Liver (tissue), 9 donors: ENCODE measurements around the gene TMEM125. TPM values are rescaled to one million over a fixed set of nuclear protein-coding genes. Genes with fewer than 3 reads are reported as not detected.
A peak's percentile ranks its signal among the peaks of the same experiment; 100 is the strongest.

Experiments
- DNase-seq: peaks from one replicate; pipeline ENCODE4 v3.0.0-alpha.2; 2017; ENCODE audit warnings: low spot score
- H3K27ac ChIP-seq, 2 donors: one replicate each; pipeline ENCODE4 v1.7.0; 2013; ENCODE audit warnings: inconsistent platforms in 2 of 2, low read length in 2 of 2, control low read depth in 1 of 2, low read depth in 1 of 2, mild to moderate bottlenecking in 1 of 2
- H3K27me3 ChIP-seq, 4 donors: one replicate each; pipeline versions ENCODE4 v1.6.1 to v1.7.0; 2013; ENCODE audit warnings: low read length in 3 of 4, inconsistent platforms in 1 of 4, mild to moderate bottlenecking in 1 of 4, moderate library complexity in 1 of 4; ENCODE audit not compliant: control insufficient read depth in 4 of 4, insufficient read depth in 4 of 4
- H3K36me3 ChIP-seq, 4 donors: one replicate each; pipeline versions ENCODE4 v1.6.1 to v1.7.0; 2013; ENCODE audit warnings: low read length in 3 of 4, mild to moderate bottlenecking in 3 of 4, low read depth in 1 of 4, moderate library complexity in 1 of 4; ENCODE audit not compliant: control insufficient read depth in 4 of 4, insufficient read depth in 3 of 4
- H3K4me1 ChIP-seq, 4 donors: one replicate each; pipeline versions ENCODE4 v1.6.1 to v1.7.0; 2013; ENCODE audit warnings: low read length in 3 of 4, mild to moderate bottlenecking in 3 of 4, moderate library complexity in 1 of 4; ENCODE audit not compliant: control insufficient read depth in 4 of 4, insufficient read depth in 4 of 4
- H3K4me3 ChIP-seq, 3 donors: one replicate each; pipeline versions ENCODE4 v1.6.1 to v1.7.0; 2013; ENCODE audit warnings: low read length in 3 of 3, control low read depth in 1 of 3, low read depth in 1 of 3, mild to moderate bottlenecking in 1 of 3
- H3K9ac ChIP-seq, 2 donors: one replicate each; pipeline ENCODE4 v1.7.0; 2013; ENCODE audit warnings: low read length in 2 of 2, mild to moderate bottlenecking in 2 of 2, moderate library complexity in 2 of 2, control low read depth in 1 of 2, low read depth in 1 of 2
- H3K9me3 ChIP-seq, 4 donors: one replicate each; pipeline versions ENCODE4 v1.6.1 to v1.7.0; 2013; ENCODE audit warnings: low read length in 3 of 4; ENCODE audit not compliant: control insufficient read depth in 4 of 4
- ATF3 ChIP-seq: IDR thresholded peaks from 2 replicates; pipeline ENCODE4 v1.6.1; 2016; ENCODE audit warnings: antibody characterized with exemption
- CTCF ChIP-seq: fragments of 150-350 bp; IDR thresholded peaks from 2 replicates; pipeline ENCODE4 v1.5.1; 2017; ENCODE audit warnings: improper control_type of control experiment, low read depth, low read length; ENCODE audit not compliant: missing input control
- FOXA2 ChIP-seq: IDR thresholded peaks from 2 replicates; pipeline ENCODE4 v1.6.1; 2016; ENCODE audit warnings: antibody characterized with exemption
- GABPA ChIP-seq, 2 donors: IDR thresholded peaks in 1 of 2; conservative IDR thresholded peaks in 1 of 2; 2 replicates each; pipeline ENCODE4 v1.6.1; 2016; ENCODE audit warnings: antibody characterized with exemption in 2 of 2, mild to moderate bottlenecking in 1 of 2, moderate library complexity in 1 of 2
- HNF4A ChIP-seq, 2 donors: conservative IDR thresholded peaks; 2 replicates each; pipeline ENCODE4 v1.6.1; 2016; ENCODE audit warnings: antibody characterized with exemption in 2 of 2, mild to moderate bottlenecking in 2 of 2
- HNF4G ChIP-seq: IDR thresholded peaks from 2 replicates; pipeline ENCODE4 v1.6.1; 2016; ENCODE audit warnings: antibody characterized with exemption
- JUND ChIP-seq, 2 donors: IDR thresholded peaks; 2 replicates each; pipeline ENCODE4 v1.6.1; 2016; ENCODE audit warnings: antibody characterized with exemption in 2 of 2
- MAX ChIP-seq: IDR thresholded peaks from 2 replicates; pipeline ENCODE4 v1.6.1; 2016; ENCODE audit warnings: antibody characterized with exemption
- NR2F2 ChIP-seq: IDR thresholded peaks from 2 replicates; pipeline ENCODE4 v1.6.1; 2016; ENCODE audit warnings: antibody characterized with exemption
- RAD21 ChIP-seq, 2 donors: IDR thresholded peaks; 2 replicates each; pipeline ENCODE4 v1.6.1; 2016; ENCODE audit warnings: antibody characterized with exemption in 2 of 2, mild to moderate bottlenecking in 2 of 2
- REST ChIP-seq: IDR thresholded peaks from 2 replicates; pipeline ENCODE4 v1.6.1; 2016; ENCODE audit warnings: antibody characterized with exemption, mild to moderate bottlenecking
- RXRA ChIP-seq, 2 donors: IDR thresholded peaks; 2 replicates each; pipeline ENCODE4 v1.6.1; 2017 to 2018; ENCODE audit warnings: antibody characterized with exemption in 2 of 2, mild to moderate bottlenecking in 1 of 2
- SP1 ChIP-seq: IDR thresholded peaks from 2 replicates; pipeline ENCODE4 v1.6.1; 2018; ENCODE audit warnings: antibody characterized with exemption, mild to moderate bottlenecking
- TAF1 ChIP-seq: conservative IDR thresholded peaks from 2 replicates; pipeline ENCODE4 v1.6.1; 2016; ENCODE audit warnings: antibody characterized with exemption, mild to moderate bottlenecking
- YY1 ChIP-seq: IDR thresholded peaks from 2 replicates; pipeline ENCODE4 v1.6.1; 2016; ENCODE audit warnings: antibody characterized with exemption, mild to moderate bottlenecking
- ZBTB33 ChIP-seq: IDR thresholded peaks from 2 replicates; pipeline ENCODE4 v1.6.1; 2016; ENCODE audit warnings: antibody characterized with exemption
- WGBS: extraction: QIAGEN DNeasy Blood & Tissue Kit; methylation state at CpG from one replicate; pipeline ENCODE4 v1.1.7; 2013; 5-methylcytosine and 5-hydroxymethylcytosine counted together
- polyA plus RNA-seq, 2 donors: library from polyadenylated mRNA; stranded (reverse) in 1 of 2; unstranded in 1 of 2; fragments of 200-250 nt in 1 of 2; fragments of >200 nt in 1 of 2; fragmentation: Nextera tagmentation in 1 of 2; extraction: Ambion mirVana in 1 of 2; gene quantifications; one replicate each; pipeline versions ENCODE4 v1.2.1 to v1.2.3, GENCODE V29; 2013 to 2015
- total RNA-seq, 2 donors: library from RNA; depleted of rRNA; stranded (reverse); fragments of >200 nt; gene quantifications; one replicate each; pipeline ENCODE4 v1.2.3, GENCODE V29; 2014
- donor health status: healthy.
- donor health status: healthy.
- donor health status: healthy.
- donor health status: healthy.
- donor health status: healthy.

TMEM125 gene
- total and polyA plus RNA-seq, 4 donors: 0.21 to 1.0 (median 0.69) TPM

- peak overlapping the region in 1 of 2 donors; percentile 36 for H3K9ac ChIP-seq
- no peak overlapping the region for H3K4me3 ChIP-seq
- no peak for DNase-seq
- H3K36me3 ChIP-seq: no peaks in the 10 kb centered on the region
- TF ChIP-seq CTCF (no peak), RXRA (IDR thresholded peaks at IDR 0.05) (no peak), HNF4A (conservative IDR thresholded peaks at IDR 0.05) (no peak), ATF3 (no peak), SP1 (no peak), MAX (no peak), REST (no peak), GABPA (IDR thresholded peaks at IDR 0.05 in 1 of 2, conservative IDR thresholded peaks at IDR 0.05 in 1 of 2) (no peak), HNF4G (no peak), RAD21 (IDR thresholded peaks at IDR 0.05) (no peak), ZBTB33 (no peak), JUND (IDR thresholded peaks at IDR 0.05) (no peak), FOXA2 (no peak), YY1 (no peak)
- 51% methylated on average over 8 of the region's 8 CpGs for WGBS
- peaks cover 12 to 76% (median 66%) of the 10 kb centered on the region in 4 donors for H3K4me1 ChIP-seq
- H3K27me3 ChIP-seq: no peaks in the 10 kb centered on the region
- no peaks in the 10 kb centered on the region for H3K9me3 ChIP-seq
- peak overlapping the region; percentile 29 to 79 for H3K27ac ChIP-seq
Measured at GRCh38 chr1:43235040-43235439, 34.7 kb upstream of the TMEM125 start.

GRCh38 chr1:43235451-43236121 is 34.2 kb upstream of the TMEM125 start:
- peak overlapping the region; percentile 29 to 79 for H3K27ac ChIP-seq
- no peak for TF ChIP-seq REST
- peak in 1 of 2 donors; percentile 79 for TF ChIP-seq RXRA (IDR thresholded peaks at IDR 0.05)
- no peak for TF ChIP-seq YY1
- no peak for TF ChIP-seq NR2F2
- TF ChIP-seq TAF1: no peak
- peak in 1 of 2 donors; percentile 47 for TF ChIP-seq JUND (IDR thresholded peaks at IDR 0.05)
- peak; percentile 8 for TF ChIP-seq SP1
- TF ChIP-seq MAX: peak; percentile 53
- no peak for TF ChIP-seq ATF3
- TF ChIP-seq RAD21 (IDR thresholded peaks at IDR 0.05): peak; percentile 21 to 27
- TF ChIP-seq HNF4A (conservative IDR thresholded peaks at IDR 0.05): peak; percentile 39 to 80
- peak in 1 of 2 donors; percentile 51 for TF ChIP-seq GABPA (IDR thresholded peaks at IDR 0.05 in 1 of 2, conservative IDR thresholded peaks at IDR 0.05 in 1 of 2)

More at GRCh38 chr1:43235451-43236121, 34.2 kb upstream of the TMEM125 start:
- DNase-seq: no peak
- no peaks in the 10 kb centered on the region for H3K9me3 ChIP-seq
- H3K27me3 ChIP-seq: no peaks in the 10 kb centered on the region
- H3K4me3 ChIP-seq: no peak overlapping the region
- H3K9ac ChIP-seq: peak overlapping the region in 1 of 2 donors; percentile 36
- H3K4me1 ChIP-seq: peaks cover 12 to 81% (median 70%) of the 10 kb centered on the region in 4 donors
- no peaks in the 10 kb centered on the region for H3K36me3 ChIP-seq
- 37% methylated on average over 9 of the region's 9 CpGs for WGBS
